Prostate gland (tissue), 2 donors: ENCODE measurements around the gene SNRPB. TPM values are rescaled to one million over a fixed set of nuclear protein-coding genes. Genes with fewer than 3 reads are reported as not detected.

ENCODE experiments used
- DNase-seq: peaks from one replicate; pipeline ENCODE4 v3.0.0-alpha.2; 2019; ENCODE audit warnings: low spot score
- H3K27ac ChIP-seq, 2 donors: fragments of 200-600 bp; sonication (generic); 2 replicates each; pipeline ENCODE4 v1.5.1; 2017 to 2019
- H3K27me3 ChIP-seq: fragments of 200-600 bp; sonication (generic); replicated peaks from 2 replicates; pipeline ENCODE4 v1.5.1; 2019; ENCODE audit not compliant: insufficient read depth
- H3K36me3 ChIP-seq, 2 donors: fragments of 200-600 bp; sonication (generic); 1 replicate in 1 of 2; 2 replicates in 1 of 2; pipeline versions ENCODE4 v1.5.1 to v1.8.1; 2017 to 2019
- H3K4me1 ChIP-seq: fragments of 200-600 bp; sonication (generic); replicated peaks from 2 replicates; pipeline ENCODE4 v1.5.1; 2019
- H3K4me3 ChIP-seq, 2 donors: fragments of 200-600 bp; sonication (generic); 2 replicates each; pipeline ENCODE4 v1.5.1; 2017 to 2019
- H3K9me3 ChIP-seq: fragments of 200-600 bp; sonication (generic); 2 replicates; pipeline ENCODE4 v1.5.1; 2017
- CTCF ChIP-seq, 4 experiments: fragments of 200-600 bp in 2 of 4; fragments of 450-650 bp in 2 of 4; sonication (generic) in 2 of 4; IDR thresholded peaks; 1 replicate in 3 of 4; 2 replicates in 1 of 4; pipeline ENCODE4 v1.5.1; 2016 to 2019; ENCODE audit warnings: antibody characterized with exemption in 4 of 4, mild to moderate bottlenecking in 2 of 4, moderate library complexity in 2 of 4
- POLR2A ChIP-seq: fragments of 450-650 bp; IDR thresholded peaks from one replicate; pipeline ENCODE4 v1.6.1; 2016; ENCODE audit warnings: antibody characterized with exemption, mild to moderate bottlenecking
- POLR2AphosphoS5 ChIP-seq: sonication (generic); formaldehyde crosslinking; IDR thresholded peaks from one replicate; pipeline ENCODE4 v1.6.1; 2017; ENCODE audit warnings: antibody characterized with exemption
- WGBS: methylation state at CpG from one replicate; pipeline ENCODE4 v1.1.5; 2018; 5-methylcytosine and 5-hydroxymethylcytosine counted together
- intact Hi-C: fragments of 100-400 bp; cut with DNase I; formaldehyde crosslinking; loops from one replicate; pipeline ENCODE4 v1.14.2; 2022
- total RNA-seq, 2 donors: library from RNA; depleted of rRNA; stranded (reverse); fragments of >200 nt; gene quantifications; one replicate each; pipeline ENCODE4 v1.1.0, GENCODE V29; 2016

The SNRPB gene
- total RNA-seq, 2 donors from 2014 or later = 215 to 294 TPM

- TF ChIP-seq POLR2AphosphoS5 = no peak
- no peak for TF ChIP-seq CTCF (IDR thresholded peaks at IDR 0.05)
- no peak for TF ChIP-seq POLR2A
- no peak for DNase-seq
- H3K4me3 ChIP-seq = no peak overlapping the region
- H3K9me3 ChIP-seq = no peaks in the 10 kb centered on the region
- no peaks in the 10 kb centered on the region for H3K27me3 ChIP-seq
- no peak overlapping the region for H3K27ac ChIP-seq
- H3K36me3 ChIP-seq = peaks cover 15 to 22% of the 10 kb centered on the region in 2 donors
- intact Hi-C loops = loop anchor here (5.0 kb wide), 1 partner anchor 365 kb away; the partner anchor contains the start of gene STK35
- H3K4me1 ChIP-seq = peaks cover 9% of the 10 kb centered on the region
- 84% methylated on average over 5 of the region's 5 CpGs for WGBS
Measured at GRCh38 chr20:2467412-2467811, 3.2 kb downstream of the SNRPB start.

DNA sequence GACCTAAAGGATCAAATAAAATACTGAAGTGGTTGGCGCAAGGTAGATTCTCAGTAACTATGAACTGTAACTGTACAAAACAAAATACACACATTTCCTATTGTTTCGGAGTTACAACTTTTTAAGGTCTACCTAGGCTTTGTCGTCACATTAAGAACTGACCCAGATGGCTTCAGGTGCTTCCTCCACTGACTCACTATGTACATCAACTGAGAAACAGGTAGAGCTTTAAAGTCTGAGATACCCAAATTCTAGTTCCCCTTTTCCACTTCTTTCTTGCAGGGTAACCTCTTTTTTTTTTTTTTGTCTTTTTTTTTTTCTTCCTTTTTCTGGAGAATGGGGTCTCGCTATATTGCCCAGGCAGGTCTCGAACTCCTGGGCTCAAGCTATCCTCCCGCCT is 5.5 kb downstream of the SNRPB start:
- 95% methylated on average over 6 of the region's 6 CpGs for WGBS
- intact Hi-C loops = loop anchor here (5.0 kb wide), 1 partner anchor 363 kb away; the partner anchor contains the start of gene STK35

DNA sequence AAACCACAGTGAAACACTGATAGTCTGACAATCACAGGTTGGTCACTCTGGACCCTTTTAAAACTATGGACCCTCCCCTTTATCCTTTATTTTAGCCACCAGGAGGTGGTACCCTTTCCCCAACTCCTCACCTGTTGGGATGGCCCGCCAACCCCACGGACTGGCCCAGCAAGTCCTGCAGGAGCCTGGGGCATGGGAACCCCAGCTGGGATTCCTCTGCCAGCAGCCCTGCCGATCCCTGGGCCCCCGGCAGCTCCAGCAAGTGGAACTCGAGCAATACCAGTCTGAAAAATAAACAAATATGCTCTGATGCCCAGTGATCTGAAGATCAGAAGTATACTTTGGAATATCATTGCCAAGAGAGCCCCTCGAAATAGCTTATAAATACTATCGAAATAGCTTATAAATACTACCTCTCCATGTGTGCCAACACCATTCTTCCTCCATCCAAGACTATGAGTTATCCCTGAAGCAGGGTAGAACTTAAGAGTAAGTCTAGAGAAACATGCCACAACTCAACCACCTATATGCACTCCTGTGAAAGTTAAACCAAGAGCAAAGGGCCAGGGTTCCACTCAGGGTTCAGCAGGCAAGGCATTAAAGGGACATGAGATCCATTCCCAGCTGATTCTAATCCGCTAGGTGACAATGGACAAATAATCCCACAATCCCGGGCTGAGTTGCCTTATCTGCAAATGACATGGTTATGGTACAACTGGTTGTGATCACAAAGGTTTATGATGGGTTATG is 6.8 kb downstream of the SNRPB start:
- H3K9me3 ChIP-seq = no peaks in the 10 kb centered on the region
- WGBS = 75% methylated on average over 9 of the region's 9 CpGs
- H3K27me3 ChIP-seq = no peaks in the 10 kb centered on the region
- no peak overlapping the region for H3K27ac ChIP-seq
- TF ChIP-seq POLR2AphosphoS5 (no peak), CTCF (IDR thresholded peaks at IDR 0.05) (no peak)
- peaks cover 28 to 33% of the 10 kb centered on the region in 2 donors for H3K36me3 ChIP-seq
- DNase-seq = no peak
- intact Hi-C loops = no loop called here
- H3K4me1 ChIP-seq = peaks cover 5% of the 10 kb centered on the region
- no peak overlapping the region for H3K4me3 ChIP-seq

More for the DNA sequence above, 5.5 kb downstream of the SNRPB start:
- no peak for DNase-seq
- Histone ChIP-seq H3K4me1 (peaks cover 9% of the 10 kb centered on the region), H3K9me3 (no peaks in the 10 kb centered on the region), H3K4me3 (no peak overlapping the region), H3K27ac (no peak overlapping the region), H3K27me3 (no peaks in the 10 kb centered on the region), H3K36me3 (peaks cover 28 to 33% of the 10 kb centered on the region in 2 donors)
- TF ChIP-seq POLR2A = no peak
- no peak for TF ChIP-seq POLR2AphosphoS5
- TF ChIP-seq CTCF (IDR thresholded peaks at IDR 0.05) = no peak

- DNase-seq = no peak
- 83% methylated on average over 3 of the region's 3 CpGs for WGBS
Measured at GRCh38 chr20:2462484-2462883, 8.1 kb downstream of the SNRPB start.

More at GRCh38 chr20:2462484-2462883, 8.1 kb downstream of the SNRPB start:
- H3K27me3 ChIP-seq = no peaks in the 10 kb centered on the region
- no peaks in the 10 kb centered on the region for H3K4me1 ChIP-seq
- H3K27ac ChIP-seq = no peak overlapping the region
- no peak for TF ChIP-seq CTCF (IDR thresholded peaks at IDR 0.05)
- TF ChIP-seq POLR2AphosphoS5 = no peak
- no peak for TF ChIP-seq POLR2A
- H3K9me3 ChIP-seq = no peaks in the 10 kb centered on the region
- peaks cover 28 to 33% of the 10 kb centered on the region in 2 donors for H3K36me3 ChIP-seq
- intact Hi-C loops = no loop called here
- H3K4me3 ChIP-seq = no peak overlapping the region
